Kidney (tissue), 14 donors: ENCODE measurements around the gene RGL1. TPM values are rescaled to one million over a fixed set of nuclear protein-coding genes. Genes with fewer than 3 reads are reported as not detected.

Experiments
- DNase-seq, 5 donors: peaks; one replicate each; pipeline ENCODE4 v3.0.0-alpha.2; 2013 to 2020
- FAIRE-seq: peaks from 2 replicates; lab custom pipeline; 2012; peaks lifted over from hg19 to GRCh38; lab: Jason Lieb, UNC
- H3K27ac ChIP-seq, 2 donors: one replicate each; pipeline ENCODE4 v1.7.0; 2013; ENCODE audit warnings: low read depth in 2 of 2, low read length in 2 of 2, inconsistent platforms in 1 of 2
- H3K27me3 ChIP-seq: one replicate; pipeline ENCODE4 v1.7.1; 2013; ENCODE audit warnings: low read length, inconsistent platforms; ENCODE audit not compliant: control insufficient read depth, insufficient read depth
- H3K36me3 ChIP-seq, 3 donors: one replicate each; pipeline versions ENCODE4 v1.7.0 to v1.7.1; 2013; ENCODE audit warnings: low read length in 3 of 3, control low read depth in 1 of 3, inconsistent platforms in 1 of 3; ENCODE audit not compliant: insufficient read depth in 3 of 3, control insufficient read depth in 2 of 3
- H3K4me1 ChIP-seq, 3 donors: one replicate each; pipeline versions ENCODE4 v1.7.0 to v1.7.1; 2013; ENCODE audit warnings: low read length in 3 of 3, inconsistent platforms in 1 of 3, low read depth in 1 of 3; ENCODE audit not compliant: control insufficient read depth in 2 of 3, insufficient read depth in 2 of 3
- H3K4me3 ChIP-seq, 3 donors: one replicate each; pipeline versions ENCODE4 v1.7.0 to v1.8.1; 2013; ENCODE audit warnings: low read length in 3 of 3, control low read depth in 1 of 3, inconsistent platforms in 1 of 3
- H3K9ac ChIP-seq, 3 donors: one replicate each; pipeline versions ENCODE4 v1.7.0 to v1.7.1; 2013; ENCODE audit warnings: low read length in 3 of 3, control low read depth in 1 of 3, inconsistent platforms in 1 of 3
- H3K9me3 ChIP-seq, 3 donors: one replicate each; pipeline versions ENCODE4 v1.7.0 to v1.7.1; 2013; ENCODE audit warnings: low read length in 3 of 3, control low read depth in 1 of 3, inconsistent platforms in 1 of 3; ENCODE audit not compliant: control insufficient read depth in 2 of 3, insufficient read depth in 1 of 3
- intact Hi-C: fragments of 100-400 bp; cut with DNase I; formaldehyde crosslinking; loops from one replicate; pipeline ENCODE4 v1.11.1; 2022
- polyA plus RNA-seq: library from polyadenylated mRNA; stranded (reverse); fragments of 350-450 nt; fragmentation: Illumina TruSeq; extraction: RNeasy Lipid Tissue Mini Kit (QIAGEN cat#74804); gene quantifications from one replicate; pipeline ENCODE4 v1.2.3, GENCODE V29; 2014; ENCODE audit warnings: low read depth, low replicate concordance; ENCODE audit not compliant: insufficient read depth
- total RNA-seq: library from RNA; stranded (reverse); fragmentation: NEBNext Ultra II Directional; extraction: Animal tissue kit (Norgen Biotek cat#: 25700); gene quantifications from one replicate; pipeline ENCODE4 v1.2.1, GENCODE V29; 2021
- TF ChIP-seq, protein P1 (sequence below): IDR thresholded peaks from 3 replicates; pipeline ENCODE4 v1.5.1; 2012; ENCODE audit warnings: mild to moderate bottlenecking, moderate library complexity, borderline replicate concordance; ENCODE audit not compliant: insufficient read depth; ENCODE audit errors: extremely low read depth
- donor health status: control.
- donor health status: control.
- donor health status: control.
- donor health status: control.
- donor health status: control.
- donor health status: DM: yes; HTN: yes; CAD: no.
- donor health status: Normal renal cell carcinoma (clear cell type).

RGL1 gene
- total and polyA plus RNA-seq, 2 donors from 2014 or later: 17.3 to 30.7 TPM

- Histone ChIP-seq H3K36me3 (peaks cover 14 to 55% (median 25%) of the 10 kb centered on the region in 3 donors), H3K9ac (no peak overlapping the region), H3K9me3 (no peaks in the 10 kb centered on the region), H3K4me3 (no peak overlapping the region), H3K27ac (no peak overlapping the region), H3K27me3 (no peaks in the 10 kb centered on the region), H3K4me1 (no peaks in the 10 kb centered on the region)
- TF ChIP-seq, protein P1, sequence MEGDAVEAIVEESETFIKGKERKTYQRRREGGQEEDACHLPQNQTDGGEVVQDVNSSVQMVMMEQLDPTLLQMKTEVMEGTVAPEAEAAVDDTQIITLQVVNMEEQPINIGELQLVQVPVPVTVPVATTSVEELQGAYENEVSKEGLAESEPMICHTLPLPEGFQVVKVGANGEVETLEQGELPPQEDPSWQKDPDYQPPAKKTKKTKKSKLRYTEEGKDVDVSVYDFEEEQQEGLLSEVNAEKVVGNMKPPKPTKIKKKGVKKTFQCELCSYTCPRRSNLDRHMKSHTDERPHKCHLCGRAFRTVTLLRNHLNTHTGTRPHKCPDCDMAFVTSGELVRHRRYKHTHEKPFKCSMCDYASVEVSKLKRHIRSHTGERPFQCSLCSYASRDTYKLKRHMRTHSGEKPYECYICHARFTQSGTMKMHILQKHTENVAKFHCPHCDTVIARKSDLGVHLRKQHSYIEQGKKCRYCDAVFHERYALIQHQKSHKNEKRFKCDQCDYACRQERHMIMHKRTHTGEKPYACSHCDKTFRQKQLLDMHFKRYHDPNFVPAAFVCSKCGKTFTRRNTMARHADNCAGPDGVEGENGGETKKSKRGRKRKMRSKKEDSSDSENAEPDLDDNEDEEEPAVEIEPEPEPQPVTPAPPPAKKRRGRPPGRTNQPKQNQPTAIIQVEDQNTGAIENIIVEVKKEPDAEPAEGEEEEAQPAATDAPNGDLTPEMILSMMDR: no peak
- FAIRE-seq: no peak
- DNase-seq: no peak
- intact Hi-C loops: no loop called here
These were observed 102.2 kb downstream of the RGL1 start for GRCh38 chr1:183907070-183907469.

GRCh38 chr1:183908079-183908478 is 103.2 kb downstream of the RGL1 start:
- H3K4me1 ChIP-seq: no peaks in the 10 kb centered on the region
- no peak for FAIRE-seq
- no peak overlapping the region for H3K27ac ChIP-seq
- no peak for DNase-seq
- intact Hi-C loops: no loop called here
- H3K36me3 ChIP-seq: peaks cover 16 to 56% (median 33%) of the 10 kb centered on the region in 3 donors
- no peak overlapping the region for H3K9ac ChIP-seq
- no peak overlapping the region for H3K4me3 ChIP-seq
- H3K27me3 ChIP-seq: no peaks in the 10 kb centered on the region
- TF ChIP-seq, protein P1: no peak
- H3K9me3 ChIP-seq: no peaks in the 10 kb centered on the region

DNA sequence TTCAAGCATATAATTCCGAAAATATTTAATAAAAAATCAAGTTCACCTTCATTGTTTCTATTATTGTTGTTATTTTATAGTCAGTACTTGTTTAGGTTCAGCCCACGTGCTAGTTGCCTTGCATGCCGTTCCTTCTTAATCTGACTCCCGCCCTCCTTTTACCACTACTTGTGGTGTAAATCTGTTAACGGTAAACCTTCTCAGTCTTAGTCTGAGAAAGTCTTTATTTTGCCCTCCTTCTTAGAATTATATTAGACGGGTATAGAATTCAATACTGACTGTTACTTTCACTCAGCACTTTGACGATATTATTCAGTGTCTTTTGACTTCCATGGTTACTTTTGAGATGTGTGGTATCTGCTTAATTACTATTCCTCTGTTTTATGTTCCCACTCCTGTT is 104.8 kb downstream of the RGL1 start:
- intact Hi-C loops: loop anchor here (5.0 to 10.0 kb wide), 2 partner anchors 225 to 252 kb away; no protein-coding TSS in a partner anchor

More for the DNA sequence above, 104.8 kb downstream of the RGL1 start:
- H3K4me1 ChIP-seq: no peaks in the 10 kb centered on the region
- no peaks in the 10 kb centered on the region for H3K9me3 ChIP-seq
- TF ChIP-seq, protein P1: no peak
- H3K36me3 ChIP-seq: peaks cover 16 to 60% (median 39%) of the 10 kb centered on the region in 3 donors
- H3K27ac ChIP-seq: no peak overlapping the region
- FAIRE-seq (no peak), DNase-seq (no peak)
- H3K4me3 ChIP-seq: no peak overlapping the region
- H3K9ac ChIP-seq: no peak overlapping the region
- H3K27me3 ChIP-seq: no peaks in the 10 kb centered on the region
